ENCODE data around the gene RNF207. TPM values are rescaled to one million over a fixed set of nuclear protein-coding genes. Genes with fewer than 3 reads are reported as not detected.

Gene RNF207
- total RNA-seq, 1 donor from 2014 or later, result 3.1 TPM

GRCh38 chr1:6220236-6220635, 14.3 kb downstream of the RNF207 start:
- DNase-seq (ENCODE audit: low spot score), result no peak
- Mint-ChIP-seq H3K27ac (no peak overlapping the region), H3K4me1 (peaks cover 13% of the 10 kb centered on the region), H3K36me3 (peaks cover 18% of the 10 kb centered on the region), H3K4me3 (no peak overlapping the region), H3K9me3 (no peaks in the 10 kb centered on the region), H3K27me3 (ENCODE audit: insufficient read depth, low read depth) (peaks cover 7% of the 10 kb centered on the region)
- H3K4me3 ChIP-seq, result no peak overlapping the region
- H3K79me2 ChIP-seq (ENCODE audit: low read depth), result no peaks in the 10 kb centered on the region
- no peak overlapping the region for H3K4me2 ChIP-seq
- H3K9ac ChIP-seq, result no peak overlapping the region
- H3K27me3 ChIP-seq, result no peaks in the 10 kb centered on the region
- H2AFZ ChIP-seq (replicated peaks), result no peak overlapping the region
- no peaks in the 10 kb centered on the region for H3K36me3 ChIP-seq
- H3F3A ChIP-seq (ENCODE audit: low read depth), result peaks cover 21% of the 10 kb centered on the region
- no peaks in the 10 kb centered on the region for H3K9me3 ChIP-seq (ENCODE audit: low read depth)
- peak overlapping the region; percentile 41 for H3K27ac ChIP-seq
- no peaks in the 10 kb centered on the region for H3K4me1 ChIP-seq
- H4K20me1 ChIP-seq (ENCODE audit: low read depth), result peaks cover 18% of the 10 kb centered on the region
- TF ChIP-seq CTCF (IDR thresholded peaks at IDR 0.05), result no peak

DNA sequence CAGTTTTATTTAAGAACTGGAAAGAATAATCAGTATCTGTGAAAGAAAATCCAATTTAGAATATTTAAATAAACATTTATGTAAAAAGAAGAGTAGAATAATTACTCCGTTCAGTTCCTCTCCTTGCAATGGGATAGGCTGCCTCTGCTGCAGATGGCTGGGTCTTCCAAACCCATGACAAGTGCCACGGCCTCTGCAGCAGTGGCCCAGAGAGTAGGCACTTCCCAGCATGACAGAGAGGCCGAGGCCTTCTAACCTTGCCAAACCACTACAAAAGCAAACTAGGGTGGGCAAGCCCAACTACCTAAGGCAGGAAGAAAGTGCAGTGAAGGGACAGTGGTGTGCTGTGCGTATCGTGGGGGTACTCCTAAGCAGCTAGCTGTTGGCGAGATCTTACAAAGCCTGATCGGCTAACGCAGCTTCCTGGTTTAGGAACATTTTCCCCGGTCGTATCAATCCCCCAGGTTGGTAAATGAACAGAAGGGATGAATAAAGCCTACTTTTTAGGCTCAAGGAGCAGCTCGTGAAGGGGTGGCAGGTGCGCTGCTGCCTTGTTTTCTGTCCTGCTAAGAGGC, 15.4 kb downstream of the RNF207 start:
- Histone ChIP-seq H3K9ac (peak overlapping the region; percentile 42), H3K27ac (no peak overlapping the region), H3K79me2 (ENCODE audit: low read depth) (peaks cover under 1% of the 10 kb centered on the region), H3K4me2 (no peak overlapping the region), H3K27me3 (no peaks in the 10 kb centered on the region), H3F3A (ENCODE audit: low read depth) (peaks cover 21% of the 10 kb centered on the region), H2AFZ (replicated peaks) (no peak overlapping the region), H3K36me3 (no peaks in the 10 kb centered on the region), H3K9me3 (ENCODE audit: low read depth) (no peaks in the 10 kb centered on the region), H3K4me1 (no peaks in the 10 kb centered on the region), H3K4me3 (no peak overlapping the region), H4K20me1 (ENCODE audit: low read depth) (peaks cover 26% of the 10 kb centered on the region)
- TF ChIP-seq EZH2 (IDR thresholded peaks at IDR 0.05) (no peak), EZH2phosphoT487 (IDR thresholded peaks at IDR 0.05) (no peak), CTCF (IDR thresholded peaks at IDR 0.05) (no peak)
- H3K36me3 Mint-ChIP-seq, result peaks cover 25% of the 10 kb centered on the region
- peaks cover 5% of the 10 kb centered on the region for H3K27me3 Mint-ChIP-seq (ENCODE audit: insufficient read depth, low read depth)
- no peak overlapping the region for H3K27ac Mint-ChIP-seq
- no peaks in the 10 kb centered on the region for H3K9me3 Mint-ChIP-seq
- no peak for DNase-seq (ENCODE audit: low spot score)
- H3K4me3 Mint-ChIP-seq, result no peak overlapping the region
- peaks cover 21% of the 10 kb centered on the region for H3K4me1 Mint-ChIP-seq

DNA sequence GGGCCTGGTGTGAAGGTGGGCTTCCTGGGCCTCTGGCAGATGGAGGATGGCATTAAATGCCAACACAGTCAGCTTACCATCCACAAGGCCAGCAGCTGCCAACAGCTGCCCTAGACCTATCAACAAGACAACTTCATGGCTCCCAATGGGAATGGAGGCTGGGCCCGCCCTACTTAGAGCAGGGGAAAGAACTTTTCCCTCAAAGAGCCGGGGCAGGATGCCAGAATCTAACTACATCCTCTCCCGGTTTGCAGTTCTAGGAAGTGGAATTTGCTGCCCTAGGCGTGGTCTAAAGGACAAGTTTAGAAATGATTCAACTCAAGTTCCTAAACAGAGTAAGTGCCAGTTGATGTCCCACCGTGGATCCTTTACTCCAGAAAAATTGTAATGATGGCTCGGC, 16.7 kb downstream of the RNF207 start:
- Histone ChIP-seq H3K36me3 (peaks cover 8% of the 10 kb centered on the region), H4K20me1 (ENCODE audit: low read depth) (peaks cover 37% of the 10 kb centered on the region), H2AFZ (replicated peaks) (no peak overlapping the region), H3K4me3 (no peak overlapping the region), H3K79me2 (ENCODE audit: low read depth) (peaks cover 7% of the 10 kb centered on the region), H3K4me2 (no peak overlapping the region), H3K9ac (no peak overlapping the region), H3K27me3 (no peaks in the 10 kb centered on the region), H3F3A (ENCODE audit: low read depth) (peaks cover 21% of the 10 kb centered on the region), H3K9me3 (ENCODE audit: low read depth) (no peaks in the 10 kb centered on the region), H3K27ac (no peak overlapping the region), H3K4me1 (no peaks in the 10 kb centered on the region)
- H3K9me3 Mint-ChIP-seq, result no peaks in the 10 kb centered on the region
- TF ChIP-seq EZH2 (IDR thresholded peaks at IDR 0.05), result no peak
- TF ChIP-seq CTCF (IDR thresholded peaks at IDR 0.05), result no peak
- no peak for TF ChIP-seq EZH2phosphoT487 (IDR thresholded peaks at IDR 0.05)
- no peak for DNase-seq (ENCODE audit: low spot score)
- H3K4me1 Mint-ChIP-seq, result peaks cover 22% of the 10 kb centered on the region
- H3K27ac Mint-ChIP-seq, result no peak overlapping the region
- H3K27me3 Mint-ChIP-seq (ENCODE audit: insufficient read depth, low read depth), result peaks cover 3% of the 10 kb centered on the region
- no peak overlapping the region for H3K4me3 Mint-ChIP-seq
- peaks cover 31% of the 10 kb centered on the region for H3K36me3 Mint-ChIP-seq
